GM11168 (cell line): ENCODE data around the gene ANO2.
"Not testable (repeated sequence)": the region's sequence is repeated elsewhere in the genome, so short reads cannot be mapped to it uniquely, and the experiment has no call there.

Experiments used
- in situ Hi-C: fragments of 300-500 bp; cut with MboI; formaldehyde crosslinking; loops from one replicate; pipeline ENCODE4 v1.12.0; 2022; ENCODE audit warnings: low sequenced_read_pairs; ENCODE audit not compliant: unreplicated experiment

The ANO2 gene

GRCh38 chr12:5861416-5861815 lies 83.6 kb downstream of the ANO2 start:
- in situ Hi-C loops: no loop called here

- in situ Hi-C loops: no loop called here
Measured at GRCh38 chr12:5856692-5857091, 88.4 kb downstream of the ANO2 start.

GRCh38 chr12:5846950-5847349 lies 98.1 kb downstream of the ANO2 start:
- in situ Hi-C loops: no loop called here

- in situ Hi-C loops: no loop called here
Measured at GRCh38 chr12:5840944-5841343, 104.1 kb downstream of the ANO2 start.

- in situ Hi-C loops: no loop called here
Measured at GRCh38 chr12:5830111-5830510, 114.9 kb downstream of the ANO2 start.

GRCh38 chr12:5827591-5827990 lies 117.5 kb downstream of the ANO2 start:
- in situ Hi-C loops: no loop called here

- in situ Hi-C loops: not testable (repeated sequence)
Measured at GRCh38 chr12:5825761-5826160, 119.3 kb downstream of the ANO2 start.

- in situ Hi-C loops: not testable (repeated sequence)
Measured at GRCh38 chr12:5818877-5819276, 126.2 kb downstream of the ANO2 start.

GRCh38 chr12:5817246-5817645 lies 127.8 kb downstream of the ANO2 start:
- in situ Hi-C loops: no loop called here

GRCh38 chr12:5809586-5809985 lies 135.5 kb downstream of the ANO2 start:
- in situ Hi-C loops: no loop called here

- in situ Hi-C loops: no loop called here
Measured at GRCh38 chr12:5808981-5809380, 136.1 kb downstream of the ANO2 start.

- in situ Hi-C loops: no loop called here
Measured at GRCh38 chr12:5807514-5808219, 137.4 kb downstream of the ANO2 start.

- in situ Hi-C loops: no loop called here
Measured at GRCh38 chr12:5807090-5807414, 138.0 kb downstream of the ANO2 start.

GRCh38 chr12:5806371-5807089 lies 138.5 kb downstream of the ANO2 start:
- in situ Hi-C loops: no loop called here

- in situ Hi-C loops: no loop called here
Measured at GRCh38 chr12:5803532-5803931, 141.5 kb downstream of the ANO2 start.

GRCh38 chr12:5798242-5799015 lies 146.6 kb downstream of the ANO2 start:
- in situ Hi-C loops: no loop called here

GRCh38 chr12:5797661-5798060 lies 147.4 kb downstream of the ANO2 start:
- in situ Hi-C loops: no loop called here

- in situ Hi-C loops: no loop called here
Measured at GRCh38 chr12:5796959-5797225, 148.2 kb downstream of the ANO2 start.

GRCh38 chr12:5796171-5796958 lies 148.7 kb downstream of the ANO2 start:
- in situ Hi-C loops: no loop called here

- in situ Hi-C loops: no loop called here
Measured at GRCh38 chr12:5794156-5794555, 150.9 kb downstream of the ANO2 start.

GRCh38 chr12:5792343-5792742 lies 152.7 kb downstream of the ANO2 start:
- in situ Hi-C loops: no loop called here
